Stimulated activated CD4-positive, alpha-beta T cell treated with anti-CD3 and anti-CD28 coated beads, Interleukin-12 subunit alpha, Interleukin-12 subunit beta, amount 100 ng/mL, for 4 hours (primary cell): ENCODE results near the gene PITPNM1.
A peak's percentile ranks its signal among the peaks of the same experiment; 100 is the strongest.
"Not testable (repeated sequence)": the region's sequence is repeated elsewhere in the genome, so short reads cannot be mapped to it uniquely, and the experiment has no call there.

Source experiments
- DNase-seq: peaks from one replicate; pipeline ENCODE4 v3.0.0-alpha.2; 2020

PITPNM1 gene

DNA sequence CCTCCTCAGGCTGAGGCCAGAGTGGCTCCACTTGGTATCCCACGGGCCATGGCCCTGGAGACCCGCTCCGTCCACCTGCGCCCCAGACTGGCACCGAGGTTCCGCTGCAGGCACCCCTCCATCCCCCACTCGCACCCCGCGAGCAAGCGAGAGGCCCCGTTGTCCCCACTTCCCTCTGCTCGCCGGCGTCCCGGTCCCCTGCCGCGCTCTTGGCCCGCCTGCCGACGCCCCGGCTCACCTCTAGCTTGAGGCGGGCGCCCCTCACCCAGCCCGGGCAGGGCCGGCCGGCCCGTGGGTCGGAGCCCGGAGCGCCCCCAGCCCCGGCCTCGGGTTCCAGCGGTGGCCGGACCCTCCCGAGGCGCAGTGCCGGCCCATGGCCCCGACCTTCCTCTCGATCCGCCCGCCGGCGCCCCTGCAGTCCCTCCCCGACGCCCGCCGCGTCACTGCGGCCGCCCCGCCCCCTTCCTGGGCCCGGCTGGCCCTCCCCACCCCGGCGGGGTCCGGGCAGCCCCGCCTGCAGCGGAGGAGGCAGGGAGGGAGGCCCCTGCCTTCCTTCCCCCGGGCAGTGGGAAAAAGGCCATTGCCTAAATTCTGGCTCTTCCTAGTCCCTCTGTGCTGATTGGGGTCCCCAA, at the start of gene PITPNM1:
TSS of gene PITPNM1 (minus strand) at position 414 of the 632 bp plus-strand sequence. CDS start 1,183 bp downstream, outside the sequence.
- peak; percentile 79 for DNase-seq

DNA sequence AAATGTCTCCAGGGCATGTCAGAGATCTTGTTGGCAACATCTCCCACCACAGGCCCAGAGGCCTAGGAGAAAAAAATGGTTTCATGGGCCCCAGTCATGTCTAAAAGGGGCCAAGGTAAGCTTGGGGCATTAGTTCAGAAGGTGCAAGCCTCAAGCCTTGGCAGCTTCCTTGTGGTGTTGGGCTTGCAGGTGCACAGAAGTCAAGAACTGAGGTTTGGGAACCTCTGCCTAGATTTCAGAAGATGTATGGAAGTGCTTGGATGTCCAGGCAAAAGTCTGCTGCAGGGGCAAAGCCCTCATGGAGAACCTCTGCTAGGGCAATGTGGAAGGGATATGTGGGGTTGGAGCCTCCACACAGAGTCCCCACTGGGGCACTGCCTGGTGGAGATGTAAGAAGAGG, 46.5 kb upstream of the PITPNM1 start:
- DNase-seq = not testable (repeated sequence)

GRCh38 chr11:67551127-67551526, 46.0 kb upstream of the PITPNM1 start:
- DNase-seq = no peak

- DNase-seq = no peak
Observed at GRCh38 chr11:67548555-67549110, 43.5 kb upstream of the PITPNM1 start.

GRCh38 chr11:67548112-67548511, 42.9 kb upstream of the PITPNM1 start:
- not testable (repeated sequence) for DNase-seq

- no peak for DNase-seq
Observed at GRCh38 chr11:67545280-67545679, 40.1 kb upstream of the PITPNM1 start.

GRCh38 chr11:67544616-67545242, 39.6 kb upstream of the PITPNM1 start:
- DNase-seq = no peak

- DNase-seq = no peak
Observed at GRCh38 chr11:67543585-67543984, 38.4 kb upstream of the PITPNM1 start.

DNA sequence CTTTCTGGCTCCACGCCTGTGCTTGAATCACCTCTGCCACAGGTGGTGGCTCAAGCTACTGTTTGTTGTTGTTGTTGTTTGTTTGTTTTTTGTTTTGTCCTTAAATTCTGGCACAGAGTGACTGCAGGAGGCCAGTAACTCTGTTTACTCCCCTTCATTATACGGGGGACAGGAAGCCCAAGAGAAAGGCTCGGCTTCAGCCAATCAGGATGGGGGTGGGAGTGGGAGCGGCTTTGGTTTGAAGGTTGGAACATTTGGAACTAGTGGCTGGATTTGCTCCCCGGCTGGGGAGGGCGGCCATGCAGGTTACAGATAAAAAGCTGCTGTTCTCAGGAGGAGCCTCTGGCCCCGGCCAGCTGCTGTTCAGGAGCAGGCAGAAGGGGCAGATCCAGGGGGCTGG, 37.8 kb upstream of the PITPNM1 start:
- no peak for DNase-seq

GRCh38 chr11:67542169-67542568, 37.0 kb upstream of the PITPNM1 start:
- DNase-seq = no peak

GRCh38 chr11:67541198-67541597, 36.0 kb upstream of the PITPNM1 start:
- DNase-seq = no peak

- DNase-seq = no peak
Observed at GRCh38 chr11:67539550-67539949, 34.4 kb upstream of the PITPNM1 start.

GRCh38 chr11:67538823-67539505, 33.8 kb upstream of the PITPNM1 start:
- no peak for DNase-seq

GRCh38 chr11:67538306-67538705, 33.1 kb upstream of the PITPNM1 start:
- no peak for DNase-seq

DNA sequence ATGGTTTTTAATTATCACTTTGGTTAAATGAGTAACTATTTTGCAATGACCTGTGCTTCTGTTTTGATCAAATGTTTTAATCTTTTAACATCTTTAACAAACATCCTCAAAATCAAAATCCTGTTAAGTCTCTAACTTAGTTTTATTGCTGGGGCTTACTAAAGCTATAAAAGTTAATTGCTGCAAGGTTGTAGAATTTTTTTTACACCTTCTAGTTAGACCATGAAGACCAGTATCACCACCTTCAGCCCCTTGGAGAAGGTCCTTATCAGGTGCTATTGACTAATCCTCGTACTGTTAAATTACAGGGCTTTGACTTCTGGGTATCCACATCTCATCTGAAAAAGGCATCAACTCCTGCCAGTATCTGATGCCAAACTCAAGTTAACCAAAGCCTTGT, 30.4 kb upstream of the PITPNM1 start:
- no peak for DNase-seq

DNA sequence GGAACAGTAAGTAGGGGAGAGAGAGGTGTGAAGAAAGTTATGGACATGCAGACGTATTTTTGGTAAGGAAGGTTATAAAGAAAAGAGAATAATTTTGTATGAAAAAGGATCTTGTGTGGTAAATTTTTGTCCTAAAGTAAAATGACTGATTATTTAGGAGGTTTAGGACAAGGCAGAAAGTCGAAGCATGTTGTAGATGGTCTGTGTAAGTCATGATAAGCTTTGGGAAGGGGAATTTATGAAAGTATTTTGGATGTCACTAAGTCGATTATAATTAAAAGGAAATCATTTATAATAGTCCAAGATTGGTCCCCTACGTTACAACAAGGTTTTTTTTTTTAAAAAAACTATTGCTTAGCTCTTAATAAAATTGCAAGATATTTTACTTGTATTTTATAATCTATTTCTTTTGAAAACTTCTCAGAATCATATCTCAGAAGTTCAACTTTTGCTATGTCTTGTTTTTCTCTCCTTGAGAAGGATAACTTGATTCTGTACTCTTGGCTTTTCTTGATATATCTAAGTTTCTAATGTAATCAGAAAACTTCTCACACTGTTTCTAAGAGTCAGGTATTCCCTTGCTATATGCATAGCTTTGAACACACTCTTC, 29.0 kb upstream of the PITPNM1 start:
- DNase-seq = no peak

DNA sequence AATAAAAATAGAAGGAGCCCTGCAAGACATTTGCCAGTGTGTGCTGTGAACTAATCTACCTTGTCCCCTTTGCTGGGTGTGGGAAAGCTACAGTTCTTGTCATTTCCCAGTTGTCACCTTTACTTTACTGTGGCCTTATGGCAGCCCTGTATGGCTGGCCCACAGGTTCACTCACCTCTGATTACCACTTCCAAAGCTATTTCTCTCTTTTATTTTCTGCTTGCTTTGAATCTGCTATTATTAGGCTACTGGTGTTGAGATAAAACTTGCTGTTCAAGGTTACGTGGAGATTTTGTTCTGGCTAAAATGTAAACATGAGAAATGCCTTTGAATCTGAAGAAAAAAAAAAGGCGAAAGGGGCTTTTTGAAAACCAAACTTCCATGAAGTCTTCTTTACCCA, 27.7 kb upstream of the PITPNM1 start:
- DNase-seq = no peak

GRCh38 chr11:67530282-67530592, 25.1 kb upstream of the PITPNM1 start:
- DNase-seq = no peak

DNA sequence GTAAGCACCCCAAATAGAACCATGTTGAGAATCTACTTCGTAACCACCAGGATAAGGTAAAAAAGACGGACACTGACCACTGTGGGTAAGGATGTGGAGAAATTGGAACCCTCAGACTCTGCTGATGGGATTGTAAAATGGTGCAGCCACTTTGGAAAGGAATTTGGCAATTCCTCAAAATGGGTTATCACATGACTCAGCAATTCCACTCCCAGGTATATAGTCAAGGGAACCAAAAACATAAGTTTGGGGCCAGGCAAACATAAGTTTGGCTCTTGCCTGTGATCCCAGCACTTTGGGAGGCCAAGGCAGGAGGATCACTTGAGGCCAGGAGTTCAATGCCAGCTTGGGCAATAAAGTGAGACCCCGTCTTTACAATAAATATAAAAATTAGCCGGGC, 23.2 kb upstream of the PITPNM1 start:
- no peak for DNase-seq

GRCh38 chr11:67525275-67525976, 20.3 kb upstream of the PITPNM1 start:
- no peak for DNase-seq

- DNase-seq = no peak
Observed at GRCh38 chr11:67524480-67524808, 19.3 kb upstream of the PITPNM1 start.

DNA sequence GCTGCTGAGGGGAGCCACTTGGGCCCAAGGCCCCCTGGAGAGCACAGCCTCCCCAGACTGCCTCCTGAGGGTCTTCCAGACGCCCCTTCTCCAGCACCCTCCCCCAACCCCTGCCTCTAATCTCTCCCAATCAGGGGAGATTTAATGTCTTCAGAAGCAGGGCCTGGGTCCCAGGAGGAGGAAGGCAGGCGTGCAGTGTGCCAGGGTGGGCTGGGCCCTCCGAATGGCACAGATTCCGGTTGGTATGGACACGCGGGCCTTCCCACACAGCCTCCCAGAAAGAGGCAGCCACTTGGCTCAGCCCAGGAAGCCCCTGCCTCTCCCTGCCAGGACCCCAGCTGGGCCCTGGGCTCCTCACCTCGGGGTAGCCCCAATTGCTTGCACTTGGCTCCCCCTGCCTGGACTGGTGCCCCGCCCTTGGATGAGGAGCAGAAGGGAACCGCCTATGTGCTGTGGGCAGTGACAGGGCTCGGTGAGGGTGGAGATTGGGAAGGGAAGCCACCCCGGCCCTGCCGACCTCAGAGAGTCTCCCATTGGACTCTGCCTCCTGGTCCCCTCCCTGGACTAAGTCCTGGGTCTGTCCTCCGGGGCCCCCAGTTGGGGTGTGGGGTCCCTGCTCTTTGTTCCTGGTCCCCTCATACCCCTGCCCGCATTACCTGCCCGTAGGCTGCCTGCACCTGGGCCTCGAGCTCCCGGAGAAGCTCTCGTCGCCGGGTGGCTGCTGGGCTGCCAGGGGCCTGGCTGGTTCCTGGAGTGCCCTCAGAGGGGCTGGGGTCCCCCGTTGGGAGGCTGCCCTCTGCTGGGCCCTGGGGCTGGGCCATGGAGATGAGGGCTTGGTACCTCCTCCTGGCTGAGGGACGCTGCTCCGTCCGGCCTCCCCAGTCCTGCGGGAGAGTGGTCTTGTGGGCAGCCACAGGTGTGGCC, 18.7 kb upstream of the PITPNM1 start:
- DNase-seq = no peak
